ENCODE data around the gene UBR4. TPM values are rescaled to one million over a fixed set of nuclear protein-coding genes. Genes with fewer than 3 reads are reported as not detected.

Gene UBR4
- polyA plus RNA-seq, 1 donor from 2014 or later, result 49.7 TPM

- H3K4me2 ChIP-seq (ENCODE audit: low read length), result no peak overlapping the region
- H3K9me2 ChIP-seq (ENCODE audit: insufficient read depth, low read length), result no peaks in the 10 kb centered on the region
- H3K4me3 ChIP-seq (ENCODE audit: low read length), result no peak overlapping the region
- H3K27ac ChIP-seq (ENCODE audit: low read length), result no peak overlapping the region
- TF ChIP-seq POLR2AphosphoS5 (IDR thresholded peaks at IDR 0.05), result no peak
- TF ChIP-seq EZH2 (IDR thresholded peaks at IDR 0.05; ENCODE audit: borderline replicate concordance, insufficient read depth, low read length, poor library complexity, severe bottlenecking), result no peak
- no peak for TF ChIP-seq TAF1 (IDR thresholded peaks at IDR 0.05; ENCODE audit: low read depth)
- no peak for TF ChIP-seq RAD21 (conservative IDR thresholded peaks at IDR 0.05)
- TF ChIP-seq, protein P1, sequence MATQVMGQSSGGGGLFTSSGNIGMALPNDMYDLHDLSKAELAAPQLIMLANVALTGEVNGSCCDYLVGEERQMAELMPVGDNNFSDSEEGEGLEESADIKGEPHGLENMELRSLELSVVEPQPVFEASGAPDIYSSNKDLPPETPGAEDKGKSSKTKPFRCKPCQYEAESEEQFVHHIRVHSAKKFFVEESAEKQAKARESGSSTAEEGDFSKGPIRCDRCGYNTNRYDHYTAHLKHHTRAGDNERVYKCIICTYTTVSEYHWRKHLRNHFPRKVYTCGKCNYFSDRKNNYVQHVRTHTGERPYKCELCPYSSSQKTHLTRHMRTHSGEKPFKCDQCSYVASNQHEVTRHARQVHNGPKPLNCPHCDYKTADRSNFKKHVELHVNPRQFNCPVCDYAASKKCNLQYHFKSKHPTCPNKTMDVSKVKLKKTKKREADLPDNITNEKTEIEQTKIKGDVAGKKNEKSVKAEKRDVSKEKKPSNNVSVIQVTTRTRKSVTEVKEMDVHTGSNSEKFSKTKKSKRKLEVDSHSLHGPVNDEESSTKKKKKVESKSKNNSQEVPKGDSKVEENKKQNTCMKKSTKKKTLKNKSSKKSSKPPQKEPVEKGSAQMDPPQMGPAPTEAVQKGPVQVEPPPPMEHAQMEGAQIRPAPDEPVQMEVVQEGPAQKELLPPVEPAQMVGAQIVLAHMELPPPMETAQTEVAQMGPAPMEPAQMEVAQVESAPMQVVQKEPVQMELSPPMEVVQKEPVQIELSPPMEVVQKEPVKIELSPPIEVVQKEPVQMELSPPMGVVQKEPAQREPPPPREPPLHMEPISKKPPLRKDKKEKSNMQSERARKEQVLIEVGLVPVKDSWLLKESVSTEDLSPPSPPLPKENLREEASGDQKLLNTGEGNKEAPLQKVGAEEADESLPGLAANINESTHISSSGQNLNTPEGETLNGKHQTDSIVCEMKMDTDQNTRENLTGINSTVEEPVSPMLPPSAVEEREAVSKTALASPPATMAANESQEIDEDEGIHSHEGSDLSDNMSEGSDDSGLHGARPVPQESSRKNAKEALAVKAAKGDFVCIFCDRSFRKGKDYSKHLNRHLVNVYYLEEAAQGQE (IDR thresholded peaks at IDR 0.05; ENCODE audit: borderline replicate concordance), result no peak
- no peak for TF ChIP-seq MXI1 (conservative IDR thresholded peaks at IDR 0.05; ENCODE audit: poor library complexity, severe bottlenecking)
- no peak for TF ChIP-seq EP300 (conservative IDR thresholded peaks at IDR 0.05; ENCODE audit: poor library complexity, severe bottlenecking)
- no peak for TF ChIP-seq SMC3 (conservative IDR thresholded peaks at IDR 0.05; ENCODE audit: poor library complexity)
- TF ChIP-seq CTCF (IDR thresholded peaks at IDR 0.05; ENCODE audit: poor library complexity, severe bottlenecking), result no peak
- H4K20me1 ChIP-seq (ENCODE audit: insufficient read depth), result no peaks in the 10 kb centered on the region
- no peak overlapping the region for H3K9ac ChIP-seq (ENCODE audit: low read length)
- H3K27me3 ChIP-seq (ENCODE audit: insufficient read depth, low read depth, low read length), result no peaks in the 10 kb centered on the region
- H3K36me3 ChIP-seq (ENCODE audit: insufficient read depth, low read length), result no peaks in the 10 kb centered on the region
- no peaks in the 10 kb centered on the region for H3F3A ChIP-seq (ENCODE audit: insufficient read depth, low read length, poor library complexity, severe bottlenecking)
- H2AFZ ChIP-seq (ENCODE audit: low read depth, low read length), result no peak overlapping the region
- no peaks in the 10 kb centered on the region for H3K79me2 ChIP-seq (replicated peaks; ENCODE audit: insufficient read depth, low read length)
- no peaks in the 10 kb centered on the region for H3K9me3 ChIP-seq (ENCODE audit: low read length)
These were observed 19.8 kb upstream of the UBR4 start for GRCh38 chr1:19229828-19230325.

DNA sequence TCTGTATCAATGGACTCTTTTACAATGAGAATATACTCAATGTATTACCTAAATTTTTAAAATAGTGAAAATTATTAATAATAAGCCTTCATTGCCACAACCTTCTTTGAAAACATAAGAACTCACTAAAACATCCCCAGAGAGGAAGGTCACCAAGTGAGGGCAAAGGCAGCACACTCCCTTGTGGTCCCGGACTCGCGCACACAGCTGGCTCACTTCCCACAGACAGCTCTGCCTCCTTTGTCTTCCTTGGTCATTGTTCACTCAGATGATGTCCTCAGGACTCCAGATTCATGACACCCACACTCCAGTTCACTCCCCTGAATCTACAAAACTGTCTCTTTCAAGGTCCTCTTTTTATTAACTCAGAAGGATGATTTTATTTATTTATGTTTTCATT, 19.2 kb upstream of the UBR4 start:
- Histone ChIP-seq H3K4me3 (ENCODE audit: low read length) (no peak overlapping the region), H3K79me2 (replicated peaks; ENCODE audit: insufficient read depth, low read length) (no peaks in the 10 kb centered on the region), H4K20me1 (ENCODE audit: insufficient read depth) (no peaks in the 10 kb centered on the region), H3K36me3 (ENCODE audit: insufficient read depth, low read length) (no peaks in the 10 kb centered on the region), H3K9me2 (ENCODE audit: insufficient read depth, low read length) (no peaks in the 10 kb centered on the region), H3K9me3 (ENCODE audit: low read length) (no peaks in the 10 kb centered on the region), H3K9ac (ENCODE audit: low read length) (no peak overlapping the region), H3K4me2 (ENCODE audit: low read length) (no peak overlapping the region), H2AFZ (ENCODE audit: low read depth, low read length) (no peak overlapping the region), H3K27ac (ENCODE audit: low read length) (no peak overlapping the region), H3F3A (ENCODE audit: insufficient read depth, low read length, poor library complexity, severe bottlenecking) (no peaks in the 10 kb centered on the region), H3K27me3 (ENCODE audit: insufficient read depth, low read depth, low read length) (no peaks in the 10 kb centered on the region)
- TF ChIP-seq EZH2 (IDR thresholded peaks at IDR 0.05; ENCODE audit: borderline replicate concordance, insufficient read depth, low read length, poor library complexity, severe bottlenecking) (no peak), TAF1 (IDR thresholded peaks at IDR 0.05; ENCODE audit: low read depth) (no peak), SMC3 (conservative IDR thresholded peaks at IDR 0.05; ENCODE audit: poor library complexity) (no peak), RAD21 (conservative IDR thresholded peaks at IDR 0.05) (no peak), CTCF (IDR thresholded peaks at IDR 0.05; ENCODE audit: poor library complexity, severe bottlenecking) (no peak), EP300 (conservative IDR thresholded peaks at IDR 0.05; ENCODE audit: poor library complexity, severe bottlenecking) (no peak)
- TF ChIP-seq, protein P1 (IDR thresholded peaks at IDR 0.05; ENCODE audit: borderline replicate concordance), result no peak
